H4 (cell line): ENCODE measurements around the gene ZBTB7C. TPM values are rescaled to one million over a fixed set of nuclear protein-coding genes. Genes with fewer than 3 reads are reported as not detected.

Experiments
- DNase-seq: peaks from one replicate; pipeline ENCODE4 v3.0.0-alpha.2; 2015; ENCODE audit warnings: low spot score
- total RNA-seq: library from RNA; depleted of rRNA; stranded (reverse); fragments of >200 nt; shearing (Covaris generic); gene quantifications from 2 replicates; pipeline ENCODE4 v1.2.3, GENCODE V29; 2014

The ZBTB7C gene
- total RNA-seq, 1 experiment from 2014 or later: 1.1 TPM

DNA sequence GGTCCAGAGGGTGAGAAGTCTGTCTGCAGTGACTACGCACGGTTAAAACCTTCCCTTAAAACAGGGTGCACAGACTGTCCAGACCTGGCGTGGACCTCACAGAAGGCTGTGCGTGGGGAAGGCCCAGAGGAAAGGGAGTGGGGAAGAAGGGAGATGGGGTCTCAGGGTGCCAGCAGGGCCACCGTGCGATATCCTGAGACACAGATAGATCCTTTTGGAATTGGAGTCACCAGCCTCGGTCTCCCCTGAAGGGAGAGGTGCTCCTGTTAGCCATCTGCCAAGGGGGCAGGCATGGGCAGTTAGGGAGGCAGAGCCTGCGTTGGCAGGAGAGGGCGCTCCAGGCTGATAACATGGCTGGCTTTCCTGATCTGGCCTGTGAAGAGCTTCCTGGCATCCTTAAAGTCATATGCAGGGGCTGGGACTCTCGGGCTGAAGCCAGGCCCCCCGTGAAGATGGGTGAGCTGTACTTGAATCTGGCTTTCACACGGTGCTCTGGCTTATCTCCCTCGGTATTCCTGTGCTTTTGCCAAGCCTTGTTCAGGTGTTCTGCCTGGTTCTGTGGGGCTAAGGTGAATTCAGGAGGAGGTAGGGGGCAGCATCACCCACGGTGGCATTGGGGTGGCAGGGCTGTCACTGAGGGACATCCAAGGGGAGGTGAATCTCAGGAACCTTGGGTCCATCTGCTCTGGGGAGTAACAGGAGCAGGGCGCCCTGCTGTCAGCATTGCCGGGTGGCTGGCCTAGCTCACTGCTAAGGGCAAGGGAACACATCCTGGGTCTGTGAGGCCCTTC, 371.5 kb downstream of the ZBTB7C start:
- DNase-seq: no peak

DNA sequence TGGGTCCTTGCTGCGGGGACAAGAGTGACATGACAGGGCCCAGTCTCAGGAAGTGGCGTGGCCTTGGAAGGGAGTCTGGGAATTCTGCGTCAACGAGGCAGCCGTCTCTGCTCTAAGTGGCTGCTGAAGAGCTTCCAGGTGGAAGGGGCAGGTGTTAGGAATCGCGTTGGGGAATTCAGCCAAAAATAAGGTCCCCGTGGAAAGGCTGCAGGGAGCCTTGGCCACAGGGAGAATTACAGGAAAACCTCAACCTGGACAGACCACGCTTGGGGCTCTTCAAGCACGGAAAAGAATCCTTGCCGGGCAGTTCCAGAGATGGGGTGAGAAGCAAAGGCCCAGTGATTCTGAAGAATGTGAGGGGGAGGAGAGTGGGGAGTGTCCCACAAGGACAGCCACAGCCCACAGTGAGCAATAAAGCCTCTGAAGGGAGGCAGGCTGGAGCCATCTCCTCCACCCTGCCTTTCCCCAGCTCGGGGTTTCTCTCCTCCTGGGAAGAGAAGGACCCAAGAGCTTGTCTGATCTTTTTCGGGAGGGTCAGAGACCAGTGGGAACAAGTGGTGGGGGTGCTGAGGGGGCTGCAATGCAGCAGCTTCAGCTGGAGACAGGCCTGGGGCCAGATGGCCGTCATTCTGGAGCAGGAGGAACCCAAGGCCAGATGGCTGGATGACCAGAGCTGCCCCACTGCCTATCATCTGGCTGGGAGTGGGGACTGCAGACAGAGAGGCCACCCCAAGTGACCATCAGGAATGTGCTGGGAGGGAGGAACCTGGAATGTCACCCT, 372.4 kb downstream of the ZBTB7C start:
- no peak for DNase-seq

DNA sequence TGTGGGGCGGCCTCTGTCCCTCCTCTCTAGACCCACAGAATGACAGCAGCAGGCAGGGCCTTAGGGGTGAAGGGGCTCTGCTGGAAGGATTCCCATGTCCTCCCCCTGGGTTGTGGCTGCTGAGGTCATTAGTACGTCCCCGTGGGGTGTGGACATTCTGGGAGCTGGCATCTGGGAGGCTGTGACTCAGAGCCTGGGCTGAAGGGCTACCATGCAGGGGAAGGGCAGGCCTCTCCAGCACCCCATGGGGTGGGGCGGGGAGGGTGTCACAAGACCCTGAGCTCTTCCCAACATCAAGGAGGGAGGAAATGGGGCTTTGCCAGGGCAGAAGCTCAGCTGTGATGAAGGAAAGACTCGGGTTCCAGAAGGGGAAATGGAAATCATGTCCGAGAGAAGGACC, 373.0 kb downstream of the ZBTB7C start:
- DNase-seq: no peak

DNA sequence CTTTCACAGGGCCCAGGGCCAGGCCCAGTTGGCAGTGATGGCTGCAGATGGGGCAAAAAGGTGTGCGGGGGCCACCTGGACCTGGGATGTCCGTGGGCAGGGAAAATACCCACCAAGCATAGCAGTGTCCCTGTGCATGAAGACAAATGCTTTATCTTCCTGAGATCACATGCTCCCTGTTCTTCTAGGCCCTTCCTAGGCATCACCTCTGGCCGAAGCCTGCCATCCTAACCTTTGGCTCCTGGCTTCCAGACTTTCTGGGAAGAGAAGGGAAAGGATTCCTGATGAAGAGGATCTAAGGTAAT, 373.7 kb downstream of the ZBTB7C start:
- DNase-seq: no peak

DNA sequence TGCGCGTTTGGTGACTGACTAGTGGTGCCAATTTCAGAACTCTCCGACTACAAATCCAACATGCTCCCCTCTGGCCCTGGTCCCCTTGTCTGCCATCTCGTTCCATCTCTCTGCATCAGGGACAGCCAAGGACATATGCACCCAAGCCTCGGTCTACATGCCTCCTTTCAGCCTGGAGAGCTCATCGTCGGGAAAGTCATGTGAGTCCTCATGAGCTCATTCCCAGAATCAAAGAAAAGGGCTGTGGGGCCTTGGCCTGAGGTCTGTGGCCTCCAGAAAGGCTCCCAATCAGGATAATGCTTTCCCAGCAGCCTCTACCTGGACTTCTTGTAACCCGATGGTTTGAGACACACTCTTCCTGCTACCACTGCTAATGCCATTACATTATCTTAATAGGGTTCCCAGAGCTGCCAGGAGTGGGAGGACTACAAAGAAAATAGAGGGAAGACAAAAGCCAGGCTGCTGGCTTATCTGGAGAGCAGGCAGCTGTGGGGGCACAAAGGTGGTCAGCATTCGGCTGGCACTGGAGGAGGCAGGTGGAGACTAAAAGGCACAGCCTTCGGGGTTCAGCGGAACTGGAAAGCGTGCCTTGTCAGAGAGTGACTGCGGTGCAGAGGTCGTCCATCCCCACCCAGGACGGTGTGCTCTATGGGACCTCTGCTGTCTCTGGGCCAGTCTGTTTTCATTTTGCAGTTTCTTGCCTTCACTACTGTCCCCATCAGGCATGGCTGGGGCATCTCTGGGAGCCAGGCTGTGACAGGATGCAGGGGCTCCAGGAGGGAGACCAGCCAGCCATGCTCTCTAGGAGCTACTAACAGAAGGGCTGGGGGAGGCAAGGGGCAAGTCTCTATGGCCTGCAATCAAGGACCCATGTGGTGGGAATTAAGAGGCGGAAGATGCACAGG, 374.3 kb downstream of the ZBTB7C start:
- DNase-seq: no peak

DNA sequence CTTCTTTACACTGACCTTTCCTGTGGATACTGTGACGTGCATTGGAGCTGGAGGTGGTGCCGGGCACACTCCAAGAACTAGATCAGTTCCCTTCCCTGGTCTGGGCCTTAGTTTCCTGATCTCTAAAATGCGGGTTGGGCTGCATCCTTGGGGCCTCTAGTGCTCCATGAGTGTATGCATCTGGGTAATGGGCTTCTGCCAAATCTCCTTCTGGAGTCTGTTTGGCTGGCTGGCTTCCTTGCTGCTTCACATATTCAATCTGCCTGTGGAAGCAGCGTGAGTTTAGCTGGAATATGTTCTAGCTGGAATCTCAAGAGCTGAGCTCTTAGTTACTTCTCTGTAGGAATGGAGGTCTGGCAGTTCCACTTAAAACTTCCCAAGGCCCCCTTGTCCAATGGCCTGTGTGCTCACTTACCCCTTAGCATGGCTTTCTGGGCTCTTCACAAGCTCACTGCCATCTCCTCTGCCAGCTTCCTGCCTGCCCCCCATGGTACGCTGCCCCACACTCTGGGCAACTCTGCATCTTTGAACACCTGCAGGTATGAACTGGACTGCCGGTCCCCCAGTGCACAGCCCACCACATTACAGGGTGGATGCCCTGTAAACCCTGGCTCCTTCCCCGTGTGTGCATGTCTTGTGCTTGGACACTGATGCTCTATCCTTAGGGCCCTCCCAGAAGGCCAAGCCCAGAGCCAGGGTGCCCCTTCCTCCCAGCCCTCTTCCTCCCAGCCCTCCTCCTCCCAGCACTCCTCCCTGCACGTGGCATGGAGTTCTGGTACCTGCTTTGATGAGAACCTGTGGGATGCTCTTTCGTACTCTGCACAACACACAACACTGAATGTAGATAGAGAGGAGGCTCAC, 375.2 kb downstream of the ZBTB7C start:
- DNase-seq: no peak

DNA sequence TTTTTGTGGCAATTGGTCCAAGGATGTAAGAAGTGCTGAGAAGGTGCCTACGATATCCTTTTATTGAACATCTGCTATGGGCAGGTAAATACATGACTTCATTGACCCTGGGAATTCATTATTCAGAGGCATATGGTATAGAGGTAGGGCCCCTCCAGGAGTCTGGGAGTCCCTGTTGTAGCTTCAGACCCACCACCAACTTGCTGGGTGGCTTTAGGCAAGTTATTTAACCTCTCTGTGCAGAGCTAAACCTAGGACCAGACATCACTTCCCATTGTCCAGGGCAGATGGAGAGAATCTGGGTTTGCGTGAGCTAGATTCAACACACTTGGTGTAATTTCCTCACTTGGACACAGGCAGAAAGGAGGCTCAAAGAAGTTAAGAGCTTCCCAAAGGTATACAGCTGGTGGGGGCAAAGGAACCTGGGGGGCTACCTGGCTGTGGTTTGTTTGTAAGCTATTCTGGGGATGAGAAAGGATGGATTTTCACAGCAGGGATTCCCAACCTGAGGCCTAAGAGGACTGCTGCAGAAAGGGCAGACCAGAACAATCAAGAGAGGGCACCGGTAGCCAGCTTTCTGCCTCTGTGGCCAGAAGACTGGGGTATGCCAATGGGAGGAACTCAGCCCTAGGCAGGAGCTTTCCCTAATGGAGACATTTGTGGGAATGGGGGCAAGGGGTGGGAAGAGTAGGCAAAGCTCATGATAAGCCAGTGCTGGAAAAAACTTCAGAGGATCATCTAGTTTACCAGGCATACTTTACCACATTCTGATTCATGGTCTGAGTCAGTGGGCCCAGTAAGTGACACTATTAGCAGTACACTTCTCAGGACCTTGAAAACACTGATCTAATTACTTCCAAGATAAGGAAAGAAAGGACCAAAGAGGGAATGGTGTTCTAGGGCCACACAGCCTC, 376.1 kb downstream of the ZBTB7C start:
- DNase-seq: peak; percentile 27

DNA sequence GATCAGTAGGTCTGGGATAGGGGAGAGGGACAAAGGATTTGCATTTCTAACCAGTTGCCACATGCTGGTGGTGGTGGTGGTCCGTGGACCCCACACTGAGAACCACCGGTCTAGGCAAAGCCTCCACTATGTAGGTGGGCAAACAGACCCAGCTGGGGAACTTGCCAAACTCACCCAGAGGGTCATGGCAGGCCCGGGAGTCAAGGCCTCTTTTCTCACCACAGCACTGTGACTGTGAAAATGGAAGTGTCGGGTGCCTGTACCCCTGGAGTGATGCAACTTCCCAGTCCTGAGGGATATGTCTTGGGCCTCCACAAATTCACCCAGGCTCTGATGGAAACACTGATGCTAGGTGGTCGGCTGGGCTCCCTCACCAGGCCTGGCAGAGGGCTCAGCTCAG, 377.5 kb downstream of the ZBTB7C start:
- DNase-seq: no peak

DNA sequence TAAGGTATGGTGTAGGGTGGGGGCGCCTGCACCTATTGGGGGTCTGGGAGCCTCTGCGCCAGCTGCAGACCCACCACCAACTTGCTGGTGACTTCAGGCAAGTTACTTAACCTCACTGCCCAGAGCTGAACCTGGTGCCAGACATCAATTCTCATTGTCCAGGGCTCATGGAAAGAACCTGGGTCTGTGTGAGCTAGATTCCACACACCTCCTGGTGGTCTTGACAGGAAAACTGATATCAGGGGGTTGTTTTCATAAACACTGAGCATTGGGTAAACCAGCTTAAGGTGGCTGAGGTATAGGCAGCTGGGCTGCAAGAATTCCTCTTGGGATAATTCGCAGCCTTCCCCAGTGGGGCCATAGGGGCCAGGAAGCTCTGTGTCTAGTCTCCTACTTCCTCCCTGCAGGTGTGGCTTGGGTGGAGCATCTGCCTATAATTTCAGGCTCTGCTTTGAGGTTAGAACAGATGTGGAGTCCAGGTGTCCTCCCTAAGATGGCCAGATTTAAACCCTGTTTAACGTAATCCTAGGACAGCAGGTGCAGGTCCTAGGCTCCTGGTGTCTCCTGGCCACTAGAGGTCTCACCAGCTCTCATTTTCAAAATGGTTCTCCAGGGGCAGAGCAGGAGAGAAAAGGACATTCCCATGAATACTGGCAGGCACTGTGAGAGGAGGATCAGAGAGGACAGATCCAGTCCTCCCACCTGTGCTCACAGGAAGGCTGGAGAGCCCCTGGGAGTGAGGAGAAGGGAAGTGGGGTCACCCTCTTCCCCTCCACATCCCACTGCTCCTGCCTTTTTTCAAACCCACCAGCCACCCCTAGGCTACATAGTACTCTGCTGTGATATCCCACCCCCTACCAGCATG, 378.3 kb downstream of the ZBTB7C start:
- peak; percentile 62 for DNase-seq

DNA sequence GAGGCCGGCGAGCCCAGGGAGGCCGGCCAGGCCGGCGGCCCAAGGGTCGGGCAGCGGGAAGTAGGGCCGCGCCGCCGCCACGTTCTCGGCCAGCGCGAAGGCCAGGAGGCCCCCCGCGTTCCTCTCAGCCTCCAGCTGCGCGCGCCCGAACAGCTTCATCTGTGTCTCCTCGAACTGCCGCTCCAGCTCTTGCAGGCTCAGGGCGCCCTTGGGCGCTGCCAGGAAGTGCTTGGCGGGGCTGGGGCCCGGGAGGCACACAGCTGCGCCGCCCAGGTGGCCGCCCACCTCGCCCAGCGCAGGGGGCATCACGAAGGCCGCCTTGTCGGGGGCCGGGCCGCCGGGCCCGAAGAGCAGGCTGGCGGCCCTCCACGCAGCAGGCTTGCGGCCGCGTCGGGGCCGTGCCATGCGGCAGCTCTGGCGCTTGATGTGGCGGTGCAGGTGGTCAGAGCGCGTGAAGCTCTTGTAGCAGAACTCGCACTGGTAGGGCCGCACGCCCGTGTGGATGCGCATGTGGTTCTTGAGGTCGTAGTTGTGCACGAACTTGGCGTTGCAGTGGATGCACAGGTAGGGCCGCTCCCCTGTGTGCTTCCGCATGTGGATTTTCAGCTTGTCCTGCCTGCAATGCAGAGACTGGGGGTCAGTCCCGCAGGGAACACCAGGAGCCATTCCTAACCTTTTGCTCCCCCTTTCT, 379.7 kb downstream of the ZBTB7C start:
- DNase-seq: no peak

DNA sequence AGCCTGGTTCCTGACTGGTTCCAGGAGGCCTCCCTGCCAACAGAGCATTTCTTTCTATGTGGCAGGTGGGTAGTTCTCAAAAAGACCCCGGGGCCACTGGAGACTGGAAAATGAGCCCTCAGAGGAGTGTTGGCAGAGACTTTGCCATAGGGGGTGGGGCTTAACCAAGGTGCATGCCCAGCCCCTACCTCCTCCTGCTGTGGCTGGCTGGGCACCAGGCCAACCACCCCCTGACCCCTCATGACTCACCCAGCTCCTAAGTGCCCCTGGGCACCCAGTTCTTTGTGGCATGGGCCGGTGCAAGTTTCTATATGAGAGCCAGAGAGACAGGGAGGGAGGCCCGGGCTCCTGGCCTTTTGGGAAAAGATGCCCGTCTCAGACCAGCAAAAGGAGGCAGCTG, 380.5 kb downstream of the ZBTB7C start:
- no peak for DNase-seq

DNA sequence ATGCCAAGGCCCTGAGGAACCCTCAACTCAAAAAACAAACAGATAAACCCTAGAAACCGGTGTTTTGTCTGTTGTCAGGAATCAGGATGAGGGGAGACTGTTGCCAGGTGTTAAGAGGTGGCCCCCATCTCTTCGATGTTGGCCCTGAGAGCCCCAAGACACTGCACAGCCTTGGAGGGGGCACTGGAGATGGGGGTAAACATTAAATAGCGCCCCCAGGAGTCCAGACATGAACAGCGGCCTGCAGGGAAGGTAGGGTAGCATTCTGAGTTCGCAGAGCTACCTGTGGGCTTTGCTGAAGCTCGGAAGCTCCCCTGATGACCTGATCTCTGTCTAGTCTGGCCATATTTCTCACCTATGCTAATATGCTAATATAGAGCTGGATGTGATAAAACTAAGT, 381.1 kb downstream of the ZBTB7C start:
- no peak for DNase-seq

DNA sequence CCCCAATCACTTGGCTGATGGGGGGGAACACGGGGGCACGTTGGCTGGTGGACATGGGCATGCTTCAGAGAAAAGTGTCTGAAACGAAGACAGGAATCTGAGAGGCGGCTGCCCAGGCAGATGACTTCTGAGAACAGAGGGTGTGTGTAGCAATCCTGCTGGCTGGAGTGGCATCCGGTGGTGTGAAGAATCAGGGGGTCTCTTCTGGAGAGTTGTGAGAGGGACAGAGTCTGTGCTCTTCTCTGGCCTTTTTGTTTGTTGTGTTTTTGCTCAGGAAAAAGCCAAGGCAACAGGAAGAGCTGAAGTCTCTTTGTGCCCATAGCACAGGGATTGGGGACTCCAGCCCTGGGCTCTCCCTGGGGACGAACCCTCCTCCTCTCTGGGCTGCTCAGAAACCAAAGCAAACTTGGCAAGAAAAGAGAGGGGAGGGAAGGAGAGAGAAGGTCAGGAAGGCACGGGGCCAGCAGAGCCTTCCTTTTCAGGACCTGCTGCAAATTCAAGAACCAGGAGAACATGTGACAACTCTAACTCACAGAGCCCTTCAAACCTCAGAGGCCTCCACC, 381.7 kb downstream of the ZBTB7C start:
- peak; percentile 41 for DNase-seq

DNA sequence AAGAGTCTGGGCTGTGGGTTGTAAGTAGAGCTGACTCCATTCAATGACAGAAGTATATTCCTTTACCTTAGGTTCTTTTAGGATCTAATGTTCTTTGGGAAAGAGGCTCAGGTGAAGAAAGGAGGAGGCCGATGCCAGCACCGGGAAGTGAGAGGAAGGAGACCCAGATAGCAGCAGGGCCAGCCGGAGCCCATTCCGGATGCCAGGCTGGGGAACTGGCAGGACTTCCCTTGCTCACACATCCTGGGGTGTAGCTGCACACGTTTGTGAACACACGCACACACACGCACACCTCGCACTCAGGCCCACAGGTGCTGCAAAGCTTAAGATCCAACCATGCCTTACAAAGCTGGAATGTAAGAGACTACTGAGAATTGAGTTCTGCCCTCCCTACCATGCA, 383.0 kb downstream of the ZBTB7C start:
- no peak for DNase-seq

DNA sequence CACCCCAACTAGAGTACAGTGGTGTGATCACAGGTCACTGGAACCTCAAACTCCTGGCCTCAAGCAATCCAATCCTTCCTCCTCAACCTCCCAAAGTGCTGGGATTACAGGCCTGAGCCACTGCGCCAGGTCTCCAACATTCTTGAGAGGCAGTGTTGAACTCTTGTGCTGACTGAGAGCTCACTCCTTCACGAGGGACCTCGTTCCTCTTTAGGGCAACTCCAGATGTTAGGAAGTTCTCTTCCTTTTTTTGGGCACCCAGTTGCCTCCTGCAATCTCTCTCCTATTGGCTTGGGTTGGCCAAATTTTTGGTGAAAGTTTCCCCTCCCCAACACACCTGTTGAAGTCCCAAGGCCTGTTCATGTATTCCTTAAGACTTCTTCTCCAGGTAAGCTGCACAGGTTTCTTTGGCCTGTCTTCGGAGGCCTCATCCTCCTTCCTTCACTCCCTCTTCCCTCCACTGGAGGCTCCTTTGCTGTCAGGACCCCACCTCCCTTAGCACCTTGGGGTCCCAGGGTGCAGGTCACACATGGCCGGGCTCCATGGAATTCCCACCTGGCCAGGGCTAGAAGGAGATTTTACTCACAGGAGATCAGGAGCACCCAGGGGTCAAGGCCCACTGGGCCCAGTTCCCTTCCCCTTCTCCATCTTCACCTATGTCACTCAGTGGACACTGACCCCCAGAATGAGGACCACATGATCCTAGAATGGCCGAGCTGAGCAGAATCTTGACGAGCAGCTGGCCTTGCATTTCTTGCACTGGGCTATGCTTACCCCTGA, 384.1 kb downstream of the ZBTB7C start:
- DNase-seq: no peak

DNA sequence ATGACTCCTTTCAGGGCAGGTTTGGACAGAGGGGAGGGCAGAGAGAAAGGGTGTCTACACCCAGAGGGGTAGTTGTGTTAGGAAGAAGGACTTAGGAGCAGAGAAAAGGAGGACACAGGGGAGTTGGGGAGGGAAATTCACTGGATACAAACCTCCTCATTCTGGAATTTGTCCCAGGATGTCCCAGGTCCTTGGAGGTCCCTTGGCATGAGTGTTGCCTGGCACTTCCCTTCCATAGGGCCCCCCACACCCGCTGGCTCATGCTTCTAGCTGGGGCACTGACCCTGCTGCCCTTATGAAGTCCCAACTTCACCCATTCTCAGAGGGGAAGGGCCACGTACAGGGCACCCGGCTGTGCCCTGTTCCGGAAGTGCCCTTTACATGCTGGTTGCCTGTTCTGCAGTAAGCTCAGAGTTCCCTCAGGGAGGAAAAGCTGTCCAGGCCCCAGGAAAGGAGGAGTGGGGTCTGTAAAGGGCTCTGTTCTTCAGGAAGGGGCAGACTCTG, 385.1 kb downstream of the ZBTB7C start:
- no peak for DNase-seq

DNA sequence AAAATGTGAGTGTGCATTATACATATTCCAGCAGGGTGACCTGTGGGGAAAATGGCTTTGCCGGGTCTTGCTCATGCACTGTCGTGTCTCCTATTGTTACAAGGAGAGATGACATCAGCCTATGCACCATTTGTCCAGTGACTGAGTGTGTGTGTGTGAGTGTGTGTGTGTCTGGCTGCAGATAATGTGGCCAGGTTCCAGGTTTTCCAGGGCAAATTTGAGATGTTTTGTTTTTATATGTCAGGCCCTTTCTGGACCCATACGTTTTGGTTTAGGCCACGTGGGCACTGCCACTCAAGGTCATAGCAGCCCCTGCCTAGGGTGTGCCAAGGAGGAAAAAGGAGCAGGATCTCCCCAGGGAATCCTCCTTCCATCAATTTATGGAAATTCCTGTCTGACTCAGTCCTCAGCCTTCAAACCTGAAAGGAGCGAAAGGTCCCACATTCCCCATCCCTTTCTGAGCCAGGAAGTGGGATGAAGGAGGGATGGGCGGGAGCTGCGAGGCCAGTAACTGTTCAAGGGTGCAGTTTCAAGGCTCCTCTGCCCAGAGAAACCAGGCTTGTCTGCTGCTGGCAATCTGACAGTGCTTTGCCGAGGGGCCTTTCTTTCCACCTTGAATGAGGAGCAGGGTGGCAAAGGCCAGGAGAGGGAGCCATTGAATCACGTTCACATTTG, 385.7 kb downstream of the ZBTB7C start:
- peak; percentile 92 for DNase-seq
